Epithelial cell of esophagus (primary cell): ENCODE measurements around the gene NAAA.
"Not testable (repeated sequence)": the region's sequence is repeated elsewhere in the genome, so short reads cannot be mapped to it uniquely, and the experiment has no call there.

Source experiments
- DNase-seq: peaks from one replicate; pipeline ENCODE4 v3.0.0; 2010; ENCODE audit warnings: low read depth
- H3K4me3 ChIP-seq: 2 replicates; pipeline ENCODE4 v1.5.1; 2011; ENCODE audit warnings: mild to moderate bottlenecking, low read length, control low read depth
- CTCF ChIP-seq: IDR thresholded peaks from 2 replicates; pipeline ENCODE4 v1.5.1; 2011; ENCODE audit warnings: low read depth, mild to moderate bottlenecking, low read length, control low read depth, inconsistent platforms; ENCODE audit not compliant: insufficient read depth; ENCODE audit errors: missing control alignments

Gene NAAA

GRCh38 chr4:75919920-75920319 lies 20.9 kb downstream of the NAAA start:
- no peak for DNase-seq
- no peak overlapping the region for H3K4me3 ChIP-seq
- TF ChIP-seq CTCF: no peak

GRCh38 chr4:75916091-75916661 lies 24.6 kb downstream of the NAAA start:
- H3K4me3 ChIP-seq: no peak overlapping the region
- peak; percentile 45 for DNase-seq
- TF ChIP-seq CTCF: peak; percentile 94

- H3K4me3 ChIP-seq: no peak overlapping the region
- no peak for TF ChIP-seq CTCF
- no peak for DNase-seq
These were observed 27.8 kb downstream of the NAAA start for GRCh38 chr4:75912968-75913367.

- DNase-seq, H3K4me3 ChIP-seq: not testable (repeated sequence)
These were observed 30.0 kb downstream of the NAAA start for GRCh38 chr4:75910831-75911230.

GRCh38 chr4:75909405-75909804 lies 31.4 kb downstream of the NAAA start:
- no peak overlapping the region for H3K4me3 ChIP-seq
- no peak for DNase-seq
- no peak for TF ChIP-seq CTCF

GRCh38 chr4:75908555-75908954 lies 32.3 kb downstream of the NAAA start:
- no peak for DNase-seq
- no peak for TF ChIP-seq CTCF
- H3K4me3 ChIP-seq: no peak overlapping the region

- no peak overlapping the region for H3K4me3 ChIP-seq
- TF ChIP-seq CTCF: no peak
- no peak for DNase-seq
These were observed 32.8 kb downstream of the NAAA start for GRCh38 chr4:75907966-75908365.

GRCh38 chr4:75904076-75904475 lies 36.7 kb downstream of the NAAA start:
- no peak overlapping the region for H3K4me3 ChIP-seq
- no peak for TF ChIP-seq CTCF
- DNase-seq: no peak
